PC-3 (cell line): ENCODE data around the gene ZNF621. TPM values are rescaled to one million over a fixed set of nuclear protein-coding genes. Genes with fewer than 3 reads are reported as not detected.
"Not testable (repeated sequence)": the region's sequence is repeated elsewhere in the genome, so short reads cannot be mapped to it uniquely, and the experiment has no call there.

Experiments used
- ATAC-seq: fragments of 200-7000 bp; cut with Tn5 transposase; 2 replicates; pipeline ENCODE4 v1.9.1; 2020; ENCODE audit warnings: mild to moderate bottlenecking, moderate library complexity
- BruUV-seq: library from RNA; stranded (reverse); fragments of 400-500 nt; replicated peaks from 2 replicates; lab custom pipeline; 2021; lab: Mats Ljungman, UMichigan
- CTCF ChIA-PET: fragments of 300-600 bp; sonication (Branson Sonifier 250); formaldehyde crosslinking; loops from one replicate; lab custom pipeline; 2022; ENCODE audit warnings: antibody characterized with exemption; lab: Charles Lee
- POLR2A ChIA-PET: fragments of 300-600 bp; sonication (Branson Sonifier 250); formaldehyde crosslinking; loops from one replicate; lab custom pipeline; 2022; ENCODE audit warnings: antibody characterized with exemption; ENCODE audit not compliant: unreplicated experiment; lab: Charles Lee
- DNase-seq: peaks from one replicate; pipeline ENCODE4 v3.0.0-alpha.2; 2015
- H2AFZ ChIP-seq: fragments of 300-600 bp; sonication (generic); 2 replicates; pipeline ENCODE4 v1.6.0; 2016; ENCODE audit warnings: antibody characterized with exemption, low read length
- H3F3A ChIP-seq: fragments of 300-600 bp; sonication (generic); one replicate; pipeline ENCODE4 v1.6.0; 2017; ENCODE audit warnings: antibody characterized with exemption, low read length, control low read depth, mild to moderate bottlenecking; ENCODE audit not compliant: unreplicated experiment
- H3K27ac ChIP-seq: fragments of 300-600 bp; sonication (generic); 2 replicates; pipeline ENCODE4 v1.5.1; 2016; ENCODE audit warnings: mild to moderate bottlenecking, low read length
- H3K27me3 ChIP-seq: fragments of 300-600 bp; sonication (generic); 2 replicates; pipeline ENCODE4 v1.6.1; 2016; ENCODE audit warnings: low read length, mixed read lengths
- H3K36me3 ChIP-seq: fragments of 300-600 bp; sonication (generic); 2 replicates; pipeline ENCODE4 v1.6.1; 2016; ENCODE audit warnings: low read depth, mixed run types, low read length, mixed read lengths
- H3K4me1 ChIP-seq: fragments of 300-600 bp; sonication (generic); 2 replicates; pipeline ENCODE4 v1.5.1; 2016; ENCODE audit warnings: low read length; ENCODE audit not compliant: insufficient read depth
- H3K4me2 ChIP-seq: fragments of 300-600 bp; sonication (generic); 2 replicates; pipeline ENCODE4 v1.6.0; 2016; ENCODE audit warnings: low read length
- H3K4me3 ChIP-seq: fragments of 300-600 bp; sonication (generic); 2 replicates; pipeline ENCODE4 v1.5.1; 2016; ENCODE audit warnings: mild to moderate bottlenecking, low read length, mixed read lengths
- H3K79me2 ChIP-seq: fragments of 300-600 bp; sonication (generic); 2 replicates; pipeline ENCODE4 v1.6.1; 2017; ENCODE audit warnings: low read length, mixed read lengths
- H3K9ac ChIP-seq: fragments of 300-600 bp; sonication (generic); 2 replicates; pipeline ENCODE4 v1.6.0; 2016; ENCODE audit warnings: mild to moderate bottlenecking, low read length
- H3K9me2 ChIP-seq: fragments of 300-600 bp; sonication (generic); replicated peaks from 2 replicates; pipeline ENCODE4 v1.6.1; 2016; ENCODE audit warnings: mixed run types, low read length, mixed read lengths
- H3K9me3 ChIP-seq: fragments of 300-600 bp; sonication (generic); 2 replicates; pipeline ENCODE4 v1.6.1; 2016; ENCODE audit warnings: low read length, mixed read lengths
- H4K20me1 ChIP-seq: fragments of 300-600 bp; sonication (generic); 2 replicates; pipeline ENCODE4 v1.6.1; 2016; ENCODE audit warnings: low read length, mixed read lengths
- EZH2 ChIP-seq: fragments of 300-600 bp; sonication (generic); IDR thresholded peaks from one replicate; pipeline ENCODE4 v1.6.1; 2017; ENCODE audit warnings: antibody characterized with exemption, mild to moderate bottlenecking, low read length; ENCODE audit not compliant: unreplicated experiment
- EZH2phosphoT487 ChIP-seq: fragments of 300-600 bp; sonication (generic); IDR thresholded peaks from 2 replicates; pipeline ENCODE4 v1.6.1; 2018; ENCODE audit warnings: mild to moderate bottlenecking, antibody characterized with exemption, low read length, borderline replicate concordance
- intact Hi-C: fragments of 100-400 bp; cut with micrococcal nuclease; formaldehyde crosslinking; loops from 2 replicates; pipeline ENCODE4 v1.9.0; 2023
- total RNA-seq: library from RNA; depleted of rRNA; stranded (reverse); fragments of >200 nt; gene quantifications from 2 replicates; pipeline ENCODE4 v1.2.3, GENCODE V29; 2014
- TF ChIP-seq, protein P1 (sequence below): fragments of 300-600 bp; sonication (generic); conservative IDR thresholded peaks from 2 replicates; pipeline ENCODE4 v1.5.1; 2017; ENCODE audit warnings: antibody characterized with exemption, low read depth, mild to moderate bottlenecking, low read length

ZNF621 gene
- total RNA-seq, 1 experiment from 2014 or later, result 17.0 TPM

DNA sequence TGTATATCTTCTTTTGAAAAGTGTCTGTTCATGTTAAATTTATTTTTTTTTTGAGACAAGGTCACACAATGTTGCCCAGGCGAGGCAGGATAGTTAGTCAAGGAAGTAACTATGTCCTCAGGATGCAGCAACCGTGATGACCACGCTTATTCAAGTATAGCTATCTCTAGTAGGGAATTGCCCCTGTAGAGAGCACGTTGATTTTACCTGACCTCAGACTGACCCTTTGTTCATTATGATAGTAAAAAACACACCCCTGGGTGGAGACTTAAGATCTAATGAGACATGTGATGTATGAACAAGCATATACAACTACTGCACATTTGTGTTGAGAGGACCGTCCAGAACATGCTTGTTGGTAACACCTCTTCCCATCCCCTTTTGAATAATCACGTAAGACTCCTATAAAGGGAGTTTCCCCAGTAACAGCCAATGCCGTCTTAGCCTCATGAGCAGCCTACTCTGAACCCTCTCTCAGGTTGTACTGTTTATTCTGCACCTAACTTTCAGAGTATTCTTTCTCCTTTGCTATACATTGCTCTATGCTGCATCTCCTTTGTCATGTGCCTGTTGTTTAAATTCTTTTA is 32.9 kb downstream of the ZNF621 start:
- TF ChIP-seq EZH2, result no peak
- no peak for TF ChIP-seq EZH2phosphoT487
- TF ChIP-seq, protein P1, sequence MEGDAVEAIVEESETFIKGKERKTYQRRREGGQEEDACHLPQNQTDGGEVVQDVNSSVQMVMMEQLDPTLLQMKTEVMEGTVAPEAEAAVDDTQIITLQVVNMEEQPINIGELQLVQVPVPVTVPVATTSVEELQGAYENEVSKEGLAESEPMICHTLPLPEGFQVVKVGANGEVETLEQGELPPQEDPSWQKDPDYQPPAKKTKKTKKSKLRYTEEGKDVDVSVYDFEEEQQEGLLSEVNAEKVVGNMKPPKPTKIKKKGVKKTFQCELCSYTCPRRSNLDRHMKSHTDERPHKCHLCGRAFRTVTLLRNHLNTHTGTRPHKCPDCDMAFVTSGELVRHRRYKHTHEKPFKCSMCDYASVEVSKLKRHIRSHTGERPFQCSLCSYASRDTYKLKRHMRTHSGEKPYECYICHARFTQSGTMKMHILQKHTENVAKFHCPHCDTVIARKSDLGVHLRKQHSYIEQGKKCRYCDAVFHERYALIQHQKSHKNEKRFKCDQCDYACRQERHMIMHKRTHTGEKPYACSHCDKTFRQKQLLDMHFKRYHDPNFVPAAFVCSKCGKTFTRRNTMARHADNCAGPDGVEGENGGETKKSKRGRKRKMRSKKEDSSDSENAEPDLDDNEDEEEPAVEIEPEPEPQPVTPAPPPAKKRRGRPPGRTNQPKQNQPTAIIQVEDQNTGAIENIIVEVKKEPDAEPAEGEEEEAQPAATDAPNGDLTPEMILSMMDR, result no peak
- H3K4me1 ChIP-seq, result no peaks in the 10 kb centered on the region
- no TSS peak for BruUV-seq
- no peaks in the 10 kb centered on the region for H3K27me3 ChIP-seq
- CTCF ChIA-PET, result no interaction called here
- H3K27ac ChIP-seq, result no peak overlapping the region
- no peaks in the 10 kb centered on the region for H3K9me2 ChIP-seq
- H3K79me2 ChIP-seq, result no peaks in the 10 kb centered on the region
- intact Hi-C loops, result no loop called here
- no peak overlapping the region for H2AFZ ChIP-seq
- no peak for DNase-seq
- no peak overlapping the region for H3K4me2 ChIP-seq
- H3K4me3 ChIP-seq, result no peak overlapping the region
- ATAC-seq, result no peak
- H3K36me3 ChIP-seq, result no peaks in the 10 kb centered on the region
- H3K9ac ChIP-seq, result no peak overlapping the region
- POLR2A ChIA-PET, result no interaction called here
- no peaks in the 10 kb centered on the region for H3K9me3 ChIP-seq
- H4K20me1 ChIP-seq, result no peaks in the 10 kb centered on the region
- H3F3A ChIP-seq, result no peaks in the 10 kb centered on the region

DNA sequence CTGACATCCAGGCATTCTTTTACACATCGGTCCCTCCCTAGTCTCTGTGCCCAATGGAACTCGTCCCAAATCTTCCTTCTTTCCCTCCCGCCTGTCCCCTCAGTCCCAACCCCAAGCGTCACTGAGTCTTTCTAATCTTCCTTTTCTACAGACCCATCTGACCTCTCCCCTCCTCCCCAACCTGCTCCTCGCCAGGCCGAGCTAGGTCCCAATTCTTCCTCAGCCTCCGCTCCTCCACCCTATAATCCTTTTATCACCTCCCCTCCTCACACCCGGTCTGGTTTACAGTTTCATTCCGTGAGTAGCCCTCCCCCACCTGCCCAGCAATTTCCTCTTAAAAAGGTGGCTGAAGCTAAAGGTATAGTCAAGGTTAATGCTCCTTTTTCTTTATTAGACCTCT is 37.7 kb downstream of the ZNF621 start:
- H3K9ac ChIP-seq, intact Hi-C loops, H3K9me2 ChIP-seq, H3K79me2 ChIP-seq, BruUV-seq, H3K4me3 ChIP-seq, H3F3A ChIP-seq, CTCF ChIA-PET, H3K36me3 ChIP-seq, POLR2A ChIA-PET, H2AFZ ChIP-seq, H3K27me3 ChIP-seq, H4K20me1 ChIP-seq, DNase-seq, H3K4me2 ChIP-seq, H3K4me1 ChIP-seq, ATAC-seq, H3K9me3 ChIP-seq, H3K27ac ChIP-seq: not testable (repeated sequence)

DNA sequence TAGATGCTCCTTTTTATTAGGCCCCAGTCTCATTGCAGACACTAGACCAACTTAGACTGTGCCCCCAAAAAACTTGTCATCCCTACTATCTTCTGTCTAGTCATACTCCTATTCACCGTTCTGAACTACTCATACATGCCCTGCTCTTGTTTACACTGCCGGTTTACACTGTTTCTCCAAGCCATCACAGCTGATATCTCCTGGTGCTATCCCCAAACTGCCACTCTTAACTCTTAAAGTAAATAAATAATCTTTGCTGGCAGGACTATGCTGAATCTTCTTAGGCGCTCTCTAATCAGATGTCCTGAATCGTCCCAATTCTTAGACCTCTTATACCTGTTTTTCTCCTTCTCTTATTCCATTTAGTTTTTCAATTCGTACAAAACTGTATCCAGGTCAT is 40.9 kb downstream of the ZNF621 start:
- intact Hi-C loops, H3F3A ChIP-seq, H3K9me2 ChIP-seq, ATAC-seq, DNase-seq, H3K9ac ChIP-seq, H2AFZ ChIP-seq, CTCF ChIA-PET, H3K27ac ChIP-seq, H3K27me3 ChIP-seq, H3K79me2 ChIP-seq, H4K20me1 ChIP-seq, BruUV-seq, H3K4me1 ChIP-seq, H3K9me3 ChIP-seq, H3K36me3 ChIP-seq, H3K4me2 ChIP-seq, POLR2A ChIA-PET, H3K4me3 ChIP-seq: not testable (repeated sequence)

DNA sequence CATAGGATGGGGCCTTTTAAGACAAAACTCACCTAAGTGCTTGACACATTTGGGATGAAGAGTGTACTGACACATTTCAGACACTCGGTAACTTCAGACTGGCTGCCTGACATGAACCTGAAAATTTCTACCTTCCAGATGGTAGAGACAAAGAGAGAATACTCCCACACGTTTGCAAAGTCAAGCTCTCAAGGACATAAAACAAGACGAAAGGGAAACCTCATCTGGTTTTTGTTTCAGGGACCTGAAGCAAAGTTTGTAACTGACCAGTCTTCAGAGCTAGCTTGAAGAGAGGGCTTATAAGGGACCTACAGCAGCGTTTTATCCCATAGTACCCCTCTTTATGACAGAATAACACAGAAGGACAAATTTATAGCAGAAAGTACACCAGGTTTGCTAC is 41.9 kb downstream of the ZNF621 start:
- ChIA-PET POLR2A (no interaction called here), CTCF (no interaction called here)
- no peaks in the 10 kb centered on the region for H3K36me3 ChIP-seq
- no peaks in the 10 kb centered on the region for H3K27me3 ChIP-seq
- no peaks in the 10 kb centered on the region for H3K9me2 ChIP-seq
- intact Hi-C loops, result no loop called here
- H3K27ac ChIP-seq, result no peak overlapping the region
- ATAC-seq (no peak), DNase-seq (no peak)
- no peaks in the 10 kb centered on the region for H3K4me1 ChIP-seq
- no peak overlapping the region for H3K4me3 ChIP-seq
- H3K4me2 ChIP-seq, result no peak overlapping the region
- no peaks in the 10 kb centered on the region for H3K79me2 ChIP-seq
- no peaks in the 10 kb centered on the region for H3F3A ChIP-seq
- H2AFZ ChIP-seq, result no peak overlapping the region
- TF ChIP-seq EZH2phosphoT487, result no peak
- no peak for TF ChIP-seq EZH2
- TF ChIP-seq, protein P1, result no peak
- no peaks in the 10 kb centered on the region for H3K9me3 ChIP-seq
- no peaks in the 10 kb centered on the region for H4K20me1 ChIP-seq
- H3K9ac ChIP-seq, result no peak overlapping the region
- BruUV-seq, result no TSS peak
